ENCODE results near the gene RNLS. TPM values are rescaled to one million over a fixed set of nuclear protein-coding genes. Genes with fewer than 3 reads are reported as not detected.

RNLS gene
- total and polyA plus RNA-seq, 2 of the 4 experiments (the other 2 are of a cell fraction): 4.5 to 7.0 TPM

DNA sequence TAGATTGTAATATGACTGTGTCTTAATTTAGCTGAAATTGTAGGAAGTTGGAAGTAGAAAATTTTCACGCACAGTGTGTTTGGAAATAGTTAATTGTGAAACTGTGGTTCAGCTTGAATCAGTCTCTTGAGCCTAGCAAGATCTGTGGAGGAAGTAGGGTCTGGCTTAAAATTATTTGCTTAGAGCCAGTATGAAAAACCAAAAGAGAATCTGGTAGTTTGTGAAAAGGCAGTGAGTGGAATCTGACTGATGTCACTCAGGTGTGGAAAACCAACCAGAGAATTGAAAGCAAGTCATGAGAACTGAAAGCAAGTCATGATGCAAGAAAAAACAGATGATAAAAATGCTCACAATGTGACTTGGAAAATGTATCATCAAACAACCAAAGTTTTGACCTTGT is 14.9 kb upstream of the RNLS start:
- no peak overlapping the region for H3K27ac ChIP-seq (ENCODE audit: insufficient read depth, low read length)
- intact Hi-C loops (cut with micrococcal nuclease): loop anchor here (10.0 kb wide), 1 partner anchor 117 kb away; no protein-coding TSS in a partner anchor
- H3K4me3 ChIP-seq (ENCODE audit: insufficient read depth, low read depth, low read length): no peak overlapping the region
- no peak for TF ChIP-seq NFE2L2 (IDR thresholded peaks at IDR 0.05; ENCODE audit: low read depth, low read length)
- TF ChIP-seq FOS (IDR thresholded peaks at IDR 0.05; ENCODE audit: low read depth, low read length): no peak
- TF ChIP-seq BHLHE40 (IDR thresholded peaks at IDR 0.05; ENCODE audit: low read depth, low read length): no peak
- no peak for TF ChIP-seq RAD21 (IDR thresholded peaks at IDR 0.05; ENCODE audit: low read length)
- no peak for TF ChIP-seq CEBPB (IDR thresholded peaks at IDR 0.05; ENCODE audit: low read depth, low read length)
- no peak for TF ChIP-seq USF2 (IDR thresholded peaks at IDR 0.05; ENCODE audit: low read depth, low read length)
- no peak for TF ChIP-seq RFX5 (IDR thresholded peaks at IDR 0.05; ENCODE audit: low read depth, low read length)
- TF ChIP-seq CTCF (conservative IDR thresholded peaks at IDR 0.05; ENCODE audit: low read depth, low read length): no peak
- TF ChIP-seq SMC3 (IDR thresholded peaks at IDR 0.05; ENCODE audit: low read depth, low read length): no peak
- no peak for TF ChIP-seq RCOR1 (IDR thresholded peaks at IDR 0.05; ENCODE audit: insufficient replicate concordance, low read length)
- no peak for TF ChIP-seq POLR2A (IDR thresholded peaks at IDR 0.05; ENCODE audit: low read depth, low read length)
- no peak for TF ChIP-seq CHD1 (IDR thresholded peaks at IDR 0.05; ENCODE audit: low read depth, low read length)
- H2AK9ac ChIP-seq (replicated peaks; ENCODE audit: low read depth, low read length, poor library complexity): no peak overlapping the region
- no peaks in the 10 kb centered on the region for H3K79me1 ChIP-seq (ENCODE audit: low read depth in 1 of 2, low read length in 2 of 2)
- H3K4me1 ChIP-seq (ENCODE audit: control insufficient read depth, insufficient read depth, low read length): no peaks in the 10 kb centered on the region
- H3K23ac ChIP-seq (ENCODE audit: low read depth, low read length): no peak overlapping the region
- H3K4me2 ChIP-seq (ENCODE audit: low read depth, low read length): no peak overlapping the region
- no peaks in the 10 kb centered on the region for H4K20me1 ChIP-seq (ENCODE audit: insufficient read depth, low read length)
- no peak overlapping the region for H3K14ac ChIP-seq (replicated peaks; ENCODE audit: low read depth, low read length)
- no peak overlapping the region for H4K8ac ChIP-seq (ENCODE audit: low read depth in 2 of 2, low read length in 2 of 2)
- H3K27me3 ChIP-seq (ENCODE audit: control insufficient read depth, insufficient read depth, low read length): no peaks in the 10 kb centered on the region
- ATAC-seq (ENCODE audit: low read depth) (no peak), DNase-seq (no peak)
- in situ Hi-C loops (cut with MboI; ENCODE audit: low sequenced_read_pairs): no loop called here
- no peak overlapping the region for H2BK120ac ChIP-seq (ENCODE audit: low read depth, low read length)
- ChIA-PET POLR2A (ENCODE audit: unreplicated experiment) (no interaction called here), CTCF (no interaction called here)
- no peak overlapping the region for H2AK5ac ChIP-seq (ENCODE audit: low read depth, low read length)
- 100% methylated on average over 1 of the region's 1 CpG; no CpG with 5 or more reads in 1 of the 2 experiments for WGBS, 2 experiments (ENCODE audit: extremely low coverage in 2 of 2, insufficient read length in 1 of 2)
- H3K4ac ChIP-seq (ENCODE audit: low read depth, low read length): no peak overlapping the region
- no peak overlapping the region for H4K91ac ChIP-seq (ENCODE audit: insufficient read depth, low read depth, low read length)
- H2AFZ ChIP-seq (replicated peaks; ENCODE audit: low read length, poor library complexity): no peak overlapping the region
- no peak overlapping the region for H2BK15ac ChIP-seq (ENCODE audit: low read depth, low read length)
- no peak overlapping the region for H2BK20ac ChIP-seq (ENCODE audit: low read depth, low read length)
- H3K56ac ChIP-seq (ENCODE audit: extremely low read depth, insufficient read depth, low read length): no peak overlapping the region
- H3K9ac ChIP-seq (ENCODE audit: low read depth, low read length): no peak overlapping the region
- H4K5ac ChIP-seq (ENCODE audit: low read depth, low read length): no peak overlapping the region
- H3K18ac ChIP-seq (ENCODE audit: low read depth, low read length): no peak overlapping the region
- no peaks in the 10 kb centered on the region for H3K9me1 ChIP-seq (ENCODE audit: insufficient read depth, low read length)
- H3K36me3 ChIP-seq (ENCODE audit: control insufficient read depth, insufficient read depth, low read length): no peaks in the 10 kb centered on the region
- BruUV-seq (replicated peaks): no TSS peak
- H3K9me3 ChIP-seq (ENCODE audit: control insufficient read depth, insufficient read depth, low read length): no peaks in the 10 kb centered on the region; the same call in 1 of the 2 replicates
- H2BK5ac ChIP-seq (ENCODE audit: low read depth, low read length, poor library complexity, severe bottlenecking): no peak overlapping the region
- dilution Hi-C loops (cut with HindIII; ENCODE audit: low sequenced_read_pairs, unreplicated experiment): no loop called here

Data from IMR-90 (cell line).